ENCODE data around the gene PTPRM. TPM values are rescaled to one million over a fixed set of nuclear protein-coding genes. Genes with fewer than 3 reads are reported as not detected.
A peak's percentile ranks its signal among the peaks of the same experiment; 100 is the strongest.

Gene PTPRM
- polyA plus RNA-seq, 3 donors = 0.04 to 2.1 (median 0.66) TPM

GRCh38 chr18:8426401-8426800 is 859.3 kb downstream of the PTPRM start:
- Histone ChIP-seq H3K4me2 (replicated peaks; ENCODE audit: extremely low read depth, low read length, poor library complexity, severe bottlenecking) (no peak overlapping the region), H2AFZ (ENCODE audit: insufficient read depth, low read depth, low read length, poor library complexity, severe bottlenecking) (no peak overlapping the region), H3K27ac (ENCODE audit: low read depth in 1 of 2, low read length in 2 of 2) (no peak overlapping the region), H4K20me1 (ENCODE audit: insufficient read depth, low read length) (no peaks in the 10 kb centered on the region), H3K9me3 (replicated peaks in 1 of 2; ENCODE audit: control insufficient read depth in 1 of 2, insufficient read depth in 1 of 2, low read length in 2 of 2) (peaks cover 0 to 3% of the 10 kb centered on the region in 2 donors), H3K27me3 (ENCODE audit: control insufficient read depth in 2 of 2, insufficient read depth in 2 of 2, low read length in 2 of 2) (no peaks in the 10 kb centered on the region), H3K79me2 (ENCODE audit: insufficient read depth, low read length) (no peaks in the 10 kb centered on the region), H3K9ac (ENCODE audit: insufficient read depth, low read length, poor library complexity, severe bottlenecking) (no peak overlapping the region), H3K4me3 (replicated peaks in 1 of 3; ENCODE audit: low read depth in 2 of 3, low read length in 3 of 3) (no peak overlapping the region), H3K36me3 (replicated peaks in 1 of 2; ENCODE audit: control insufficient read depth in 1 of 2, insufficient read depth in 2 of 2, low read length in 2 of 2) (no peaks in the 10 kb centered on the region), H3K4me1 (ENCODE audit: control insufficient read depth in 1 of 2, insufficient read depth in 2 of 2, low read length in 2 of 2) (no peaks in the 10 kb centered on the region)
- Mint-ChIP-seq H3K36me3 (no peaks in the 10 kb centered on the region), H3K4me1 (no peaks in the 10 kb centered on the region), H3K27ac (no peak overlapping the region), H3K27me3 (ENCODE audit: low read depth in 3 of 3) (peaks cover 0 to 3% (median 0%) of the 10 kb centered on the region in 3 donors), H3K9me3 (peaks cover 0 to 13% (median 3%) of the 10 kb centered on the region in 7 donors), H3K4me3 (no peak overlapping the region)
- intact Hi-C loops (cut with micrococcal nuclease) = no loop called here
- 91% methylated on average over 12 of the region's 13 CpGs for WGBS (ENCODE audit: insufficient coverage)
- no peak for DNase-seq
- TF ChIP-seq CTCF (IDR thresholded peaks at IDR 0.05) = peak; percentile 44

GRCh38 chr18:8427339-8427738 is 860.2 kb downstream of the PTPRM start:
- no peaks in the 10 kb centered on the region for H3K9me3 ChIP-seq (replicated peaks in 1 of 2; ENCODE audit: control insufficient read depth in 1 of 2, insufficient read depth in 1 of 2, low read length in 2 of 2)
- Mint-ChIP-seq H3K27me3 (ENCODE audit: low read depth in 3 of 3) (peaks cover 0 to 2% (median 1%) of the 10 kb centered on the region in 3 donors), H3K9me3 (peaks cover 0 to 9% (median 2%) of the 10 kb centered on the region in 7 donors), H3K4me3 (no peak overlapping the region), H3K27ac (no peak overlapping the region), H3K36me3 (no peaks in the 10 kb centered on the region), H3K4me1 (no peaks in the 10 kb centered on the region)
- H3K4me2 ChIP-seq (replicated peaks; ENCODE audit: extremely low read depth, low read length, poor library complexity, severe bottlenecking) = no peak overlapping the region
- no CpG with 5 or more reads among the region's 1 CpG for WGBS (ENCODE audit: insufficient coverage)
- DNase-seq = no peak
- no peaks in the 10 kb centered on the region for H3K4me1 ChIP-seq (ENCODE audit: control insufficient read depth in 1 of 2, insufficient read depth in 2 of 2, low read length in 2 of 2)
- H3K79me2 ChIP-seq (ENCODE audit: insufficient read depth, low read length) = no peaks in the 10 kb centered on the region
- no peak overlapping the region for H2AFZ ChIP-seq (ENCODE audit: insufficient read depth, low read depth, low read length, poor library complexity, severe bottlenecking)
- no peak overlapping the region for H3K9ac ChIP-seq (ENCODE audit: insufficient read depth, low read length, poor library complexity, severe bottlenecking)
- H3K27ac ChIP-seq (ENCODE audit: low read depth in 1 of 2, low read length in 2 of 2) = no peak overlapping the region
- H3K36me3 ChIP-seq (replicated peaks in 1 of 2; ENCODE audit: control insufficient read depth in 1 of 2, insufficient read depth in 2 of 2, low read length in 2 of 2) = no peaks in the 10 kb centered on the region
- no peak for TF ChIP-seq CTCF (IDR thresholded peaks at IDR 0.05)
- H3K27me3 ChIP-seq (ENCODE audit: control insufficient read depth in 2 of 2, insufficient read depth in 2 of 2, low read length in 2 of 2) = no peaks in the 10 kb centered on the region
- no peaks in the 10 kb centered on the region for H4K20me1 ChIP-seq (ENCODE audit: insufficient read depth, low read length)
- H3K4me3 ChIP-seq (replicated peaks in 1 of 3; ENCODE audit: low read depth in 2 of 3, low read length in 3 of 3) = no peak overlapping the region
- intact Hi-C loops (cut with micrococcal nuclease) = no loop called here
